HepG2 (cell line): ENCODE measurements around the gene MYO16. TPM values are rescaled to one million over a fixed set of nuclear protein-coding genes. Genes with fewer than 3 reads are reported as not detected.

Experiments used
- ATAC-seq: fragments of 200-7000 bp; cut with Tn5 transposase; 3 replicates; pipeline ENCODE4 v1.9.1; 2020; ENCODE audit warnings: mild to moderate bottlenecking, moderate library complexity
- BruUV-seq: library from RNA; stranded (reverse); fragments of 400-500 nt; replicated peaks from 2 replicates; lab custom pipeline; 2021; lab: Mats Ljungman, UMichigan
- CTCF ChIA-PET: fragments of 300-600 bp; formaldehyde crosslinking; extraction: SDS; loops from one replicate; lab custom pipeline; 2021; ENCODE audit warnings: low total read pairs, inconsistent platforms, low intra/inter-chr PET ratio; lab: Yijun Ruan, JAX
- POLR2A ChIA-PET: fragments of 350-600 bp; sonication (Branson Sonifier 250); formaldehyde crosslinking; loops from one replicate; lab custom pipeline; 2020; ENCODE audit warnings: antibody characterized with exemption, inconsistent platforms; lab: Yijun Ruan, JAX
- DNase-seq: peaks from one replicate; pipeline ENCODE4 v3.0.0-alpha.2; 2015; ENCODE audit warnings: low spot score
- FAIRE-seq: peaks from 3 replicates; lab custom pipeline; 2011; peaks lifted over from hg19 to GRCh38; lab: Jason Lieb, UNC
- H2AFZ ChIP-seq: one replicate; pipeline ENCODE4 v1.6.1; 2011; ENCODE audit warnings: low read length, inconsistent platforms
- H3K27ac ChIP-seq: fragments of 300-600 bp; 3 replicates; pipeline ENCODE4 v1.8.0; 2011; ENCODE audit warnings: mixed run types, mild to moderate bottlenecking, mixed read lengths, low read length, inconsistent platforms; ENCODE audit not compliant: insufficient read depth; ENCODE audit errors: extremely low read length
- H3K27me3 ChIP-seq, 2 experiments: fragments of 200-600 bp in 1 of 2; 2 replicates in 1 of 2; 3 replicates in 1 of 2; pipeline versions ENCODE4 v1.6.0 to v1.8.0; 2011; ENCODE audit warnings: low read length in 2 of 2, mild to moderate bottlenecking in 2 of 2, moderate library complexity in 2 of 2, inconsistent platforms in 1 of 2; ENCODE audit not compliant: insufficient read depth in 2 of 2, control insufficient read depth in 1 of 2
- H3K36me3 ChIP-seq, 2 experiments: fragments of 200-600 bp in 1 of 2; replicated peaks in 1 of 2; 2 replicates in 1 of 2; 3 replicates in 1 of 2; pipeline versions ENCODE4 v1.5.1 to v1.8.0; 2011; ENCODE audit warnings: low read length in 2 of 2, inconsistent platforms in 1 of 2; ENCODE audit not compliant: insufficient read depth in 2 of 2, control insufficient read depth in 1 of 2
- H3K4me1 ChIP-seq: 2 replicates; pipeline ENCODE4 v1.5.1; 2012; ENCODE audit warnings: low read length, inconsistent platforms; ENCODE audit not compliant: insufficient read depth
- H3K4me2 ChIP-seq: 2 replicates; pipeline ENCODE4 v1.6.0; 2011; ENCODE audit warnings: low read depth, low read length, inconsistent platforms
- H3K4me3 ChIP-seq, 3 experiments: fragments of 200-600 bp in 1 of 3; sonication (generic), shearing (Covaris generic) in 1 of 3; replicated peaks in 1 of 3; 2 replicates each; pipeline ENCODE4 v1.5.1; 2011 to 2016; ENCODE audit warnings: low read length in 3 of 3, inconsistent platforms in 2 of 3, low read depth in 2 of 3, mild to moderate bottlenecking in 2 of 3, control low read depth in 1 of 3, mixed read lengths in 1 of 3; ENCODE audit not compliant: insufficient read depth in 1 of 3
- H3K79me2 ChIP-seq: one replicate; pipeline ENCODE4 v1.6.1; 2011; ENCODE audit warnings: low read length, inconsistent platforms; ENCODE audit not compliant: insufficient read depth
- H3K9ac ChIP-seq: 2 replicates; pipeline ENCODE4 v1.6.0; 2011; ENCODE audit warnings: mild to moderate bottlenecking, low read depth, low read length, inconsistent platforms; ENCODE audit not compliant: insufficient read depth
- H3K9me3 ChIP-seq: 2 replicates; pipeline ENCODE4 v1.5.1; 2012; ENCODE audit warnings: mild to moderate bottlenecking, low read length
- H4K20me1 ChIP-seq: 2 replicates; pipeline ENCODE4 v1.6.0; 2011; ENCODE audit warnings: inconsistent platforms, mild to moderate bottlenecking, low read length, moderate library complexity; ENCODE audit not compliant: insufficient read depth
- ELK4 ChIP-seq: sonication (generic); formaldehyde crosslinking; IDR thresholded peaks from 2 replicates; pipeline ENCODE4 v1.9.0; 2021; ENCODE audit warnings: missing genetic modification reagents, borderline replicate concordance
- ETV5 ChIP-seq: IDR thresholded peaks from 2 replicates; pipeline ENCODE4 v1.6.1; 2018; ENCODE audit warnings: missing biosample characterization, missing genetic modification reagents, inconsistent platforms, borderline replicate concordance
- HMGXB4 ChIP-seq, 2 experiments: sonication (generic) in 1 of 2; formaldehyde crosslinking in 1 of 2; IDR thresholded peaks; 2 replicates each; pipeline versions ENCODE4 v1.4.0 to v1.6.1; 2018 to 2020; ENCODE audit warnings: missing genetic modification reagents in 2 of 2, borderline replicate concordance in 1 of 2, low read depth in 1 of 2, mild to moderate bottlenecking in 1 of 2, missing biosample characterization in 1 of 2
- KIAA2018 ChIP-seq: sonication (generic); formaldehyde crosslinking; IDR thresholded peaks from 2 replicates; pipeline ENCODE4 v1.5.0; 2020; ENCODE audit warnings: mild to moderate bottlenecking, missing genetic modification reagents, borderline replicate concordance
- PAWR ChIP-seq: sonication (generic); formaldehyde crosslinking; IDR thresholded peaks from 2 replicates; pipeline ENCODE4 v1.4.0; 2020; ENCODE audit warnings: missing genetic modification reagents, mild to moderate bottlenecking, borderline replicate concordance
- PAX8 ChIP-seq: sonication (generic); formaldehyde crosslinking; IDR thresholded peaks from 2 replicates; pipeline ENCODE4 v1.8.0; 2022; ENCODE audit warnings: mild to moderate bottlenecking, missing genetic modification reagents, borderline replicate concordance
- PLSCR1 ChIP-seq: sonication (generic); formaldehyde crosslinking; IDR thresholded peaks from 2 replicates; pipeline ENCODE4 v1.5.0; 2020; ENCODE audit warnings: missing genetic modification reagents, mild to moderate bottlenecking, borderline replicate concordance
- TAF15 ChIP-seq: fragments of 200-400 bp; formaldehyde crosslinking; IDR thresholded peaks from one replicate; pipeline ENCODE4 v1.6.1; 2018; ENCODE audit warnings: mild to moderate bottlenecking, low read depth, low read length; ENCODE audit not compliant: poor library complexity, severe bottlenecking
- XRCC5 ChIP-seq: fragments of 200-400 bp; formaldehyde crosslinking; optimal IDR thresholded peaks from 2 replicates; pipeline ENCODE3; 2017; ENCODE audit warnings: mild to moderate bottlenecking, low read length
- ZNF563 ChIP-seq: sonication (generic); formaldehyde crosslinking; IDR thresholded peaks from 2 replicates; pipeline ENCODE4 v1.8.0; 2022; ENCODE audit warnings: mild to moderate bottlenecking, moderate library complexity, missing genetic modification reagents
- ZNF703 ChIP-seq: sonication (generic); formaldehyde crosslinking; IDR thresholded peaks from 2 replicates; pipeline ENCODE4 v1.5.1; 2020; ENCODE audit warnings: missing genetic modification reagents, mild to moderate bottlenecking, moderate library complexity, borderline replicate concordance
- ZNF776 ChIP-seq: sonication (generic); formaldehyde crosslinking; IDR thresholded peaks from 2 replicates; pipeline ENCODE4 v1.4.0; 2020; ENCODE audit warnings: mild to moderate bottlenecking, missing genetic modification reagents
- WGBS: methylation state at CpG from one replicate; pipeline ENCODE4 v1.1.6; 2017; ENCODE audit warnings: low lambda C conversion rate; 5-methylcytosine and 5-hydroxymethylcytosine counted together
- in situ Hi-C: cut with HindIII; loops from 2 replicates; pipeline ENCODE4 v1.10.0; 2017; ENCODE audit warnings: low pct_unique_long_range_greater_than_20kb; ENCODE audit not compliant: extremely low pct_ligation_motif_present
- intact Hi-C: fragments of 100-400 bp; cut with micrococcal nuclease; formaldehyde crosslinking; loops from one replicate; pipeline ENCODE4 v1.10.0; 2022; ENCODE audit not compliant: unreplicated experiment
- polyA plus RNA-seq, 8 experiments: library from polyadenylated mRNA; depleted of rRNA in 3 of 8; stranded (reverse) in 7 of 8; unstranded in 1 of 8; fragments of >200 nt; fragmentation: Illumina TruSeq in 4 of 8; extraction: Trizol in 4 of 8; gene quantifications; 2 replicates each; pipeline versions ENCODE4 v1.2.1 to v1.2.3, GENCODE V29; 2011 to 2016; ENCODE audit warnings: low read depth in 4 of 8, missing spikeins in 1 of 8, mixed read lengths in 1 of 8; ENCODE audit not compliant: insufficient read depth in 1 of 8
- total RNA-seq, 5 experiments: library from RNA; depleted of rRNA; stranded (reverse); fragments of >200 nt; fragmentation: Illumina TruSeq; extraction: Trizol; gene quantifications; 2 replicates each; pipeline ENCODE4 v1.2.3, GENCODE V29; 2016; ENCODE audit warnings: low read depth in 1 of 5

MYO16 gene
- total and polyA plus RNA-seq, 2 of the 13 experiments (the other 11 are each of a cell fraction or from before 2014, with no cell fraction given): not detected

GRCh38 chr13:108993346-108993745 lies 363.9 kb downstream of the MYO16 start:
- no peak overlapping the region for H2AFZ ChIP-seq
- 9% methylated on average over 5 of the region's 5 CpGs for WGBS
- CTCF ChIA-PET: no interaction called here
- in situ Hi-C loops: no loop called here
- H3K4me1 ChIP-seq: no peaks in the 10 kb centered on the region
- no TSS peak for BruUV-seq
- H4K20me1 ChIP-seq: no peaks in the 10 kb centered on the region
- H3K27ac ChIP-seq: no peak overlapping the region
- H3K9me3 ChIP-seq: no peaks in the 10 kb centered on the region
- DNase-seq (no peak), ATAC-seq (no peak), FAIRE-seq (no peak)
- H3K9ac ChIP-seq: no peak overlapping the region
- no peaks in the 10 kb centered on the region for H3K79me2 ChIP-seq
- H3K4me2 ChIP-seq: no peak overlapping the region
- intact Hi-C loops: no loop called here
- no peaks in the 10 kb centered on the region for H3K27me3 ChIP-seq
- H3K4me3 ChIP-seq: no peak overlapping the region
- POLR2A ChIA-PET: no interaction called here
- no peaks in the 10 kb centered on the region for H3K36me3 ChIP-seq
- TF ChIP-seq XRCC5: no peak
- no peak for TF ChIP-seq TAF15
- TF ChIP-seq ZNF703 (CRISPR knock-in tag): no peak
- TF ChIP-seq HMGXB4 (CRISPR knock-in tag; IDR thresholded peaks at IDR 0.05; ENCODE audit: borderline replicate concordance in 1 of 2, low read depth in 1 of 2): no peak
- TF ChIP-seq ZNF776 (CRISPR knock-in tag): no peak
- TF ChIP-seq ZNF563 (CRISPR knock-in tag): no peak
- no peak for TF ChIP-seq PLSCR1 (CRISPR knock-in tag)
- no peak for TF ChIP-seq ETV5 (CRISPR knock-in tag)
- TF ChIP-seq PAWR (CRISPR knock-in tag): no peak
- TF ChIP-seq PAX8 (CRISPR knock-in tag): no peak
- no peak for TF ChIP-seq ELK4 (CRISPR knock-in tag)
- no peak for TF ChIP-seq KIAA2018 (CRISPR knock-in tag)
